Measurements from ENCODE around the gene LDB2.
A peak's percentile ranks its signal among the peaks of the same experiment; 100 is the strongest.

DNA sequence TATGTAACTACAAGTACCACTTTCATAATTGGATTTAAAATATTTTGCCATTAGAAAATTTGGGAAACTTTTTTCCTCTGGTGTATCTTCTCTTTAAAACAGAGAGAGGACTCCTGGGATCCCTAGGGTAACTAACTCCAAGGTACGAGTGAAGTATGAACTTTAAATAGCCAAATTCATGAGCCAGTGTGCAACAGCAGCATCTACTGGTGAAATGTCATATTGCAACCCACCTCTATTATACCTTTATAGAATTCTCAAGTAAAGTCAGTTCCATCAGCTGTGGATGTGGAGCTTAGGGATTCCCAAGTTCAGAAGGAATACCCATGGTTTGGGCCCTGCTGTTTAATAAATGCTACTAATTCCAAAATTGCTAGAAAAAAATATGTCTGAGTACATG lies 389.5 kb downstream of the LDB2 start:
- TF ChIP-seq, protein P1, sequence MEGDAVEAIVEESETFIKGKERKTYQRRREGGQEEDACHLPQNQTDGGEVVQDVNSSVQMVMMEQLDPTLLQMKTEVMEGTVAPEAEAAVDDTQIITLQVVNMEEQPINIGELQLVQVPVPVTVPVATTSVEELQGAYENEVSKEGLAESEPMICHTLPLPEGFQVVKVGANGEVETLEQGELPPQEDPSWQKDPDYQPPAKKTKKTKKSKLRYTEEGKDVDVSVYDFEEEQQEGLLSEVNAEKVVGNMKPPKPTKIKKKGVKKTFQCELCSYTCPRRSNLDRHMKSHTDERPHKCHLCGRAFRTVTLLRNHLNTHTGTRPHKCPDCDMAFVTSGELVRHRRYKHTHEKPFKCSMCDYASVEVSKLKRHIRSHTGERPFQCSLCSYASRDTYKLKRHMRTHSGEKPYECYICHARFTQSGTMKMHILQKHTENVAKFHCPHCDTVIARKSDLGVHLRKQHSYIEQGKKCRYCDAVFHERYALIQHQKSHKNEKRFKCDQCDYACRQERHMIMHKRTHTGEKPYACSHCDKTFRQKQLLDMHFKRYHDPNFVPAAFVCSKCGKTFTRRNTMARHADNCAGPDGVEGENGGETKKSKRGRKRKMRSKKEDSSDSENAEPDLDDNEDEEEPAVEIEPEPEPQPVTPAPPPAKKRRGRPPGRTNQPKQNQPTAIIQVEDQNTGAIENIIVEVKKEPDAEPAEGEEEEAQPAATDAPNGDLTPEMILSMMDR (conservative IDR thresholded peaks at IDR 0.05): peak; percentile 50
- TF ChIP-seq EZH2 (IDR thresholded peaks at IDR 0.05; ENCODE audit: low read depth): no peak
